ENCODE measurements around the gene NODAL.

- no peak for TF ChIP-seq POLR2A (IDR thresholded peaks at IDR 0.05; ENCODE audit: low read length)
- no peak for TF ChIP-seq GATA1 (IDR thresholded peaks at IDR 0.05; ENCODE audit: low read depth, low read length)
Observed at GRCh38 chr10:70475661-70476060, 34.2 kb upstream of the NODAL start.

All from erythroblast (primary cell).